IMR-90 (cell line): ENCODE measurements around the gene ST3GAL5. TPM values are rescaled to one million over a fixed set of nuclear protein-coding genes. Genes with fewer than 3 reads are reported as not detected.
A peak's percentile ranks its signal among the peaks of the same experiment; 100 is the strongest.

Source experiments
- ATAC-seq: fragments of 200-7000 bp; cut with Tn5 transposase; 2 replicates; pipeline ENCODE4 v1.9.1; 2020; ENCODE audit warnings: low read depth, mild to moderate bottlenecking, moderate library complexity
- BruUV-seq: library from RNA; stranded (reverse); fragments of 400-500 nt; replicated peaks from 2 replicates; lab custom pipeline; 2021; lab: Mats Ljungman, UMichigan
- CTCF ChIA-PET: fragments of 300-600 bp; formaldehyde crosslinking; extraction: SDS; loops from one replicate; lab custom pipeline; 2021; ENCODE audit warnings: antibody characterized with exemption; lab: Yijun Ruan, JAX
- POLR2A ChIA-PET: fragments of 300-600 bp; sonication (Branson Sonifier 250); formaldehyde crosslinking; loops from one replicate; lab custom pipeline; 2022; ENCODE audit warnings: antibody characterized with exemption; ENCODE audit not compliant: unreplicated experiment; lab: Charles Lee
- DNase-seq: peaks from one replicate; pipeline ENCODE4 v3.0.0; 2013
- H2AFZ ChIP-seq: replicated peaks from 2 replicates; pipeline ENCODE3; 2013; ENCODE audit warnings: low read length, mild to moderate bottlenecking; ENCODE audit not compliant: poor library complexity
- H2AK5ac ChIP-seq: 2 replicates; pipeline ENCODE4 v1.6.1; 2013; ENCODE audit warnings: low read depth, low read length, inconsistent platforms
- H2AK9ac ChIP-seq: replicated peaks from 2 replicates; pipeline ENCODE3; 2013; ENCODE audit warnings: mild to moderate bottlenecking, low read depth, low read length, moderate library complexity; ENCODE audit not compliant: poor library complexity
- H2BK120ac ChIP-seq: 2 replicates; pipeline ENCODE4 v1.6.1; 2013; ENCODE audit warnings: low read depth, low read length, inconsistent platforms
- H2BK15ac ChIP-seq: 3 replicates; pipeline ENCODE4 v1.6.1; 2013; ENCODE audit warnings: low read depth, low read length, inconsistent platforms
- H2BK20ac ChIP-seq: 2 replicates; pipeline ENCODE4 v1.6.1; 2013; ENCODE audit warnings: low read depth, mild to moderate bottlenecking, inconsistent platforms, low read length, moderate library complexity
- H2BK5ac ChIP-seq: 2 replicates; pipeline ENCODE4 v1.6.1; 2013; ENCODE audit warnings: mild to moderate bottlenecking, low read depth, low read length, inconsistent platforms; ENCODE audit not compliant: poor library complexity, severe bottlenecking
- H3K14ac ChIP-seq: replicated peaks from 2 replicates; pipeline ENCODE4 v1.6.1; 2013; ENCODE audit warnings: low read depth, low read length, inconsistent platforms
- H3K18ac ChIP-seq: 2 replicates; pipeline ENCODE4 v1.6.1; 2013; ENCODE audit warnings: low read depth, low read length, control low read depth
- H3K23ac ChIP-seq: 2 replicates; pipeline ENCODE4 v1.6.1; 2013; ENCODE audit warnings: low read depth, low read length, inconsistent platforms
- H3K27ac ChIP-seq: 2 replicates; pipeline ENCODE4 v1.5.1; 2013; ENCODE audit warnings: mild to moderate bottlenecking, control low read depth, low read length; ENCODE audit not compliant: insufficient read depth
- H3K27me3 ChIP-seq: 2 replicates; pipeline ENCODE4 v1.6.1; 2013; ENCODE audit warnings: low read length; ENCODE audit not compliant: control insufficient read depth, insufficient read depth
- H3K36me3 ChIP-seq: 2 replicates; pipeline ENCODE4 v1.6.1; 2013; ENCODE audit warnings: low read length, mixed read lengths; ENCODE audit not compliant: control insufficient read depth, insufficient read depth
- H3K4ac ChIP-seq: 2 replicates; pipeline ENCODE4 v1.6.1; 2013; ENCODE audit warnings: low read depth, low read length, inconsistent platforms
- H3K4me1 ChIP-seq: 2 replicates; pipeline ENCODE4 v1.6.1; 2013; ENCODE audit warnings: low read length, mixed read lengths; ENCODE audit not compliant: control insufficient read depth, insufficient read depth
- H3K4me2 ChIP-seq: 2 replicates; pipeline ENCODE4 v1.6.1; 2013; ENCODE audit warnings: low read depth, mild to moderate bottlenecking, control low read depth, low read length, moderate library complexity
- H3K4me3 ChIP-seq: 2 replicates; pipeline ENCODE4 v1.5.1; 2013; ENCODE audit warnings: low read depth, mild to moderate bottlenecking, control low read depth, low read length, moderate library complexity; ENCODE audit not compliant: insufficient read depth
- H3K56ac ChIP-seq: 2 replicates; pipeline ENCODE4 v1.6.1; 2013; ENCODE audit warnings: low read length, inconsistent platforms; ENCODE audit not compliant: insufficient read depth; ENCODE audit errors: extremely low read depth
- H3K79me1 ChIP-seq, 2 experiments: 2 replicates each; pipeline ENCODE4 v1.6.1; 2013; ENCODE audit warnings: low read length in 2 of 2, inconsistent platforms in 1 of 2, low read depth in 1 of 2
- H3K9ac ChIP-seq: 2 replicates; pipeline ENCODE4 v1.6.1; 2013; ENCODE audit warnings: low read depth, low read length, control low read depth
- H3K9me1 ChIP-seq: 2 replicates; pipeline ENCODE4 v1.6.1; 2013; ENCODE audit warnings: low read length, inconsistent platforms; ENCODE audit not compliant: insufficient read depth
- H3K9me3 ChIP-seq: 2 replicates; pipeline ENCODE4 v1.6.1; 2013; ENCODE audit warnings: low read length; ENCODE audit not compliant: control insufficient read depth, insufficient read depth
- H4K20me1 ChIP-seq: 2 replicates; pipeline ENCODE4 v1.6.1; 2013; ENCODE audit warnings: low read length, inconsistent platforms; ENCODE audit not compliant: insufficient read depth
- H4K5ac ChIP-seq: 2 replicates; pipeline ENCODE4 v1.6.1; 2013; ENCODE audit warnings: mild to moderate bottlenecking, low read depth, low read length, control low read depth
- H4K8ac ChIP-seq, 2 experiments: 2 replicates each; pipeline ENCODE4 v1.6.1; 2013; ENCODE audit warnings: low read depth in 2 of 2, low read length in 2 of 2, control low read depth in 1 of 2, inconsistent platforms in 1 of 2
- H4K91ac ChIP-seq: 2 replicates; pipeline ENCODE4 v1.6.1; 2013; ENCODE audit warnings: low read depth, low read length, inconsistent platforms; ENCODE audit not compliant: insufficient read depth
- BHLHE40 ChIP-seq: fragments of 150-350 bp; IDR thresholded peaks from 2 replicates; pipeline ENCODE4 v1.6.1; 2016; ENCODE audit warnings: mild to moderate bottlenecking, low read depth, low read length
- CEBPB ChIP-seq: IDR thresholded peaks from 2 replicates; pipeline ENCODE4 v1.6.1; 2012; ENCODE audit warnings: low read depth, low read length, improper control_type of control experiment
- CHD1 ChIP-seq: IDR thresholded peaks from 2 replicates; pipeline ENCODE4 v1.6.1; 2012; ENCODE audit warnings: low read depth, low read length, improper control_type of control experiment
- MAFK ChIP-seq: IDR thresholded peaks from 2 replicates; pipeline ENCODE4 v1.6.1; 2012; ENCODE audit warnings: low read depth, low read length, improper control_type of control experiment
- MAZ ChIP-seq: IDR thresholded peaks from 2 replicates; pipeline ENCODE4 v1.6.1; 2012; ENCODE audit warnings: low read depth, mild to moderate bottlenecking, low read length, improper control_type of control experiment, moderate library complexity, borderline replicate concordance
- MXI1 ChIP-seq: IDR thresholded peaks from 2 replicates; pipeline ENCODE4 v1.6.1; 2012; ENCODE audit warnings: low read depth, mild to moderate bottlenecking, low read length, moderate library complexity, borderline replicate concordance
- NFE2L2 ChIP-seq: fragments of 150-350 bp; IDR thresholded peaks from 2 replicates; pipeline ENCODE4 v1.6.1; 2016; ENCODE audit warnings: low read depth, mild to moderate bottlenecking, low read length
- POLR2A ChIP-seq: IDR thresholded peaks from 2 replicates; pipeline ENCODE4 v1.6.1; 2012; ENCODE audit warnings: mild to moderate bottlenecking, low read depth, low read length
- RAD21 ChIP-seq: IDR thresholded peaks from 2 replicates; pipeline ENCODE4 v1.6.1; 2012; ENCODE audit warnings: low read length, improper control_type of control experiment
- RCOR1 ChIP-seq: IDR thresholded peaks from 2 replicates; pipeline ENCODE4 v1.6.1; 2012; ENCODE audit warnings: mild to moderate bottlenecking, low read length, improper control_type of control experiment; ENCODE audit not compliant: insufficient replicate concordance
- RFX5 ChIP-seq: IDR thresholded peaks from 2 replicates; pipeline ENCODE4 v1.8.0; 2012; ENCODE audit warnings: low read depth, mild to moderate bottlenecking, low read length, moderate library complexity
- SMC3 ChIP-seq: fragments of 150-350 bp; IDR thresholded peaks from 2 replicates; pipeline ENCODE4 v1.6.1; 2016; ENCODE audit warnings: low read depth, mild to moderate bottlenecking, antibody characterized with exemption, low read length, moderate library complexity
- WGBS, 2 experiments: methylation state at CpG; one replicate each; pipeline versions ENCODE4 v1.1.5 to v1.1.7; 2013; ENCODE audit warnings: missing lambda C conversion rate in 2 of 2; ENCODE audit not compliant: insufficient read length in 1 of 2; ENCODE audit errors: extremely low coverage in 2 of 2; 5-methylcytosine and 5-hydroxymethylcytosine counted together
- dilution Hi-C: fragments of 300-500 bp; cut with HindIII; formaldehyde crosslinking; loops from one replicate; pipeline ENCODE4 v1.14.3; 2018; ENCODE audit warnings: low sequenced_read_pairs; ENCODE audit not compliant: unreplicated experiment
- in situ Hi-C: fragments of 300-500 bp; cut with MboI; formaldehyde crosslinking; loops from 3 replicates; pipeline ENCODE4 v1.14.3; 2019; ENCODE audit warnings: low sequenced_read_pairs, inconsistent platforms, mixed read lengths
- intact Hi-C: fragments of 100-400 bp; cut with micrococcal nuclease; formaldehyde crosslinking; loops from 2 replicates; pipeline ENCODE4 v1.10.0; 2022
- polyA plus RNA-seq, 3 experiments: library from polyadenylated mRNA; depleted of rRNA; stranded (reverse); fragments of >200 nt; gene quantifications; 2 replicates each; pipeline ENCODE4 v1.2.3, GENCODE V29; 2012; ENCODE audit warnings: low replicate concordance in 1 of 3
- total RNA-seq: library from RNA; depleted of rRNA; stranded (reverse); fragments of >200 nt; gene quantifications from 2 replicates; pipeline ENCODE4 v1.2.3, GENCODE V29; 2012
- TF ChIP-seq, protein P1 (sequence below): conservative IDR thresholded peaks from 2 replicates; pipeline ENCODE4 v1.5.1; 2012; ENCODE audit warnings: mild to moderate bottlenecking, low read depth, low read length, improper control_type of control experiment
- TF ChIP-seq, protein P2 (sequence below): fragments of 150-350 bp; IDR thresholded peaks from 2 replicates; pipeline ENCODE4 v1.6.1; 2017; ENCODE audit warnings: mild to moderate bottlenecking, antibody characterized with exemption, low read length, low read depth

The ST3GAL5 gene
- total and polyA plus RNA-seq, 2 of the 4 experiments (the other 2 are of a cell fraction): 16.8 to 21.0 TPM

DNA sequence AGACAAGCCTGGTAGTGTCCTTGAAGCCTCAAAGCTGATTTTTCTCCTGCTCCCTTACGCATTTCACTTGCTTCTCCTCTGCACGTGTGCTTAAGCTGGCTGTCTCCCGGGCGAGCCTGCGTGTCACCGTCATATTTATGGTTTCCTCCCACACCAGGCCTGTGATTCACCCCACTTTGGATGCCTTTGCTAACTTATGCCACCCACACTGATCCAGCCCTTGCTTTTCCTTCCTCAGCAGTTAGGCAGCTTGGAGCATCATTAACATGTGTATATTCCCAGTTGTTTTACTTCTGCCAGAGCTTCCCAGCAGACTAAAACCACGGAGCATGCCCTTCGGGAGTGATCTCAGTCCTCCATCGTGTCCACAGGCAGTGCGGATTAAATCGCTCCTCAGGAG is 2.2 kb downstream of the ST3GAL5 start:
- BruUV-seq: no TSS peak
- Histone ChIP-seq H3K14ac (no peak overlapping the region), H2BK5ac (peak overlapping the region; percentile 43), H3K56ac (peak overlapping the region; percentile 40; the same call in 1 of the 2 replicates), H4K91ac (0 out of 2 replicates have a peak overlapping the region, but pooled peaks have one; percentile 0), H3K4ac (peak overlapping the region; percentile 47; the same call in 1 of the 2 replicates), H2BK120ac (peak overlapping the region; percentile 51), H3K27me3 (no peaks in the 10 kb centered on the region), H4K20me1 (0 out of 2 replicates have a peak, but pooled peaks cover 5% of the 10 kb centered on the region), H3K9me1 (0 out of 2 replicates have a peak, but pooled peaks cover 6% of the 10 kb centered on the region), H3K9ac (peak overlapping the region; percentile 30; the same call in 1 of the 2 replicates), H3K18ac (no peak overlapping the region), H3K9me3 (no peaks in the 10 kb centered on the region), H2AK5ac (peak overlapping the region; percentile 39; the same call in 1 of the 2 replicates), H4K5ac (no peak overlapping the region), H3K36me3 (no peaks in the 10 kb centered on the region), H2AFZ (peak overlapping the region; percentile 25), H4K8ac (peak overlapping the region in 1 of 2 experiments; percentile 10; a peak in 1 of 4 replicates), H3K79me1 (peaks cover 0 to 13% of the 10 kb centered on the region in 2 experiments; a peak in 2 of 4 replicates), H3K27ac (peak overlapping the region; percentile 46), H3K4me1 (peaks cover 13% of the 10 kb centered on the region), H2BK20ac (0 out of 2 replicates have a peak overlapping the region, but pooled peaks have one; percentile 58), H2BK15ac (peak overlapping the region; percentile 89; the same call in 1 of the 3 replicates), H2AK9ac (peak overlapping the region; percentile 13), H3K4me3 (no peak overlapping the region), H3K4me2 (peak overlapping the region; percentile 93), H3K23ac (no peak overlapping the region)
- ChIA-PET CTCF (interaction anchor here (0.6 to 2.8 kb wide), 4 partner anchors 33 to 192 kb away, joined by 3 to 23 read pairs (median 6); no protein-coding TSS in a partner anchor), POLR2A (interaction anchor here (1.3 kb wide), 1 partner anchor 59 kb away, joined by 4 read pairs; no protein-coding TSS in a partner anchor)
- intact Hi-C loops: loop anchor here (1.0 kb wide), 1 partner anchor 40 kb away; no protein-coding TSS in a partner anchor
- DNase-seq: peak; percentile 99
- WGBS, 2 experiments: 4% methylated on average over 6 of the region's 11 CpGs; no CpG with 5 or more reads in 1 of the 2 experiments
- dilution Hi-C loops: no loop called here
- ATAC-seq: peak; percentile 69
- in situ Hi-C loops: no loop called here
- TF ChIP-seq RCOR1 (peak; percentile 11), NFE2L2 (no peak), RAD21 (peak; percentile 7; the same call in 1 of the 2 replicates), CHD1 (no peak), POLR2A (peak; percentile 43; the same call in 1 of the 2 replicates), MAFK (peak; percentile 82), MXI1 (peak; percentile 99), RFX5 (no peak), SMC3 (0 out of 2 replicates have a peak, but pooled peaks have one; percentile 5), CEBPB (0 out of 2 replicates have a peak, but pooled peaks have one; percentile 36), MAZ (peak; percentile 43; the same call in 1 of the 2 replicates), BHLHE40 (peak; percentile 99)
- TF ChIP-seq, protein P1, sequence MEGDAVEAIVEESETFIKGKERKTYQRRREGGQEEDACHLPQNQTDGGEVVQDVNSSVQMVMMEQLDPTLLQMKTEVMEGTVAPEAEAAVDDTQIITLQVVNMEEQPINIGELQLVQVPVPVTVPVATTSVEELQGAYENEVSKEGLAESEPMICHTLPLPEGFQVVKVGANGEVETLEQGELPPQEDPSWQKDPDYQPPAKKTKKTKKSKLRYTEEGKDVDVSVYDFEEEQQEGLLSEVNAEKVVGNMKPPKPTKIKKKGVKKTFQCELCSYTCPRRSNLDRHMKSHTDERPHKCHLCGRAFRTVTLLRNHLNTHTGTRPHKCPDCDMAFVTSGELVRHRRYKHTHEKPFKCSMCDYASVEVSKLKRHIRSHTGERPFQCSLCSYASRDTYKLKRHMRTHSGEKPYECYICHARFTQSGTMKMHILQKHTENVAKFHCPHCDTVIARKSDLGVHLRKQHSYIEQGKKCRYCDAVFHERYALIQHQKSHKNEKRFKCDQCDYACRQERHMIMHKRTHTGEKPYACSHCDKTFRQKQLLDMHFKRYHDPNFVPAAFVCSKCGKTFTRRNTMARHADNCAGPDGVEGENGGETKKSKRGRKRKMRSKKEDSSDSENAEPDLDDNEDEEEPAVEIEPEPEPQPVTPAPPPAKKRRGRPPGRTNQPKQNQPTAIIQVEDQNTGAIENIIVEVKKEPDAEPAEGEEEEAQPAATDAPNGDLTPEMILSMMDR: no peak
- TF ChIP-seq, protein P2, sequence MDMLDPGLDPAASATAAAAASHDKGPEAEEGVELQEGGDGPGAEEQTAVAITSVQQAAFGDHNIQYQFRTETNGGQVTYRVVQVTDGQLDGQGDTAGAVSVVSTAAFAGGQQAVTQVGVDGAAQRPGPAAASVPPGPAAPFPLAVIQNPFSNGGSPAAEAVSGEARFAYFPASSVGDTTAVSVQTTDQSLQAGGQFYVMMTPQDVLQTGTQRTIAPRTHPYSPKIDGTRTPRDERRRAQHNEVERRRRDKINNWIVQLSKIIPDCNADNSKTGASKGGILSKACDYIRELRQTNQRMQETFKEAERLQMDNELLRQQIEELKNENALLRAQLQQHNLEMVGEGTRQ: peak; percentile 78
